Hematopoietic multipotent progenitor cell treated with erythropoietin and hydrocortisone succinate and interleukin-3 and kit ligand, for 6 days (in vitro differentiated cells): ENCODE measurements around the gene STOM.

Experiments
- DNase-seq: peaks from one replicate; pipeline ENCODE4 v3.0.0-alpha.2; 2015

The STOM gene

GRCh38 chr9:121318631-121319382 lies 51.2 kb downstream of the STOM start:
- DNase-seq: no peak

- DNase-seq: no peak
Observed at GRCh38 chr9:121317737-121318630, 52.1 kb downstream of the STOM start.

- DNase-seq: no peak
Observed at GRCh38 chr9:121316852-121317373, 53.1 kb downstream of the STOM start.

- no peak for DNase-seq
Observed at GRCh38 chr9:121316378-121316777, 53.7 kb downstream of the STOM start.

- no peak for DNase-seq
Observed at GRCh38 chr9:121313458-121314152, 56.4 kb downstream of the STOM start.

- no peak for DNase-seq
Observed at GRCh38 chr9:121312169-121312568, 57.9 kb downstream of the STOM start.

GRCh38 chr9:121310571-121310970 lies 59.5 kb downstream of the STOM start:
- DNase-seq: no peak

- DNase-seq: no peak
Observed at GRCh38 chr9:121309833-121310425, 60.1 kb downstream of the STOM start.

GRCh38 chr9:121309171-121309570 lies 60.9 kb downstream of the STOM start:
- no peak for DNase-seq

GRCh38 chr9:121308765-121309164 lies 61.3 kb downstream of the STOM start:
- no peak for DNase-seq

- no peak for DNase-seq
Observed at GRCh38 chr9:121307976-121308375, 62.1 kb downstream of the STOM start.

GRCh38 chr9:121305269-121305994 lies 64.6 kb downstream of the STOM start:
- DNase-seq: no peak

GRCh38 chr9:121304707-121305106 lies 65.3 kb downstream of the STOM start:
- DNase-seq: no peak

- no peak for DNase-seq
Observed at GRCh38 chr9:121303456-121304451, 66.3 kb downstream of the STOM start.

GRCh38 chr9:121302786-121303185 lies 67.3 kb downstream of the STOM start:
- no peak for DNase-seq

GRCh38 chr9:121302341-121302740 lies 67.7 kb downstream of the STOM start:
- DNase-seq: no peak

- no peak for DNase-seq
Observed at GRCh38 chr9:121301881-121302286, 68.2 kb downstream of the STOM start.

GRCh38 chr9:121300283-121301119 lies 69.5 kb downstream of the STOM start:
- no peak for DNase-seq

GRCh38 chr9:121299467-121300282 lies 70.4 kb downstream of the STOM start:
- peak; percentile 70 for DNase-seq
